Hepatocyte (in vitro differentiated cells): ENCODE results near the gene NEURL4.

Source experiments
- CTCF ChIP-seq: fragments of 200-600 bp; sonication (generic); IDR thresholded peaks from 2 replicates; pipeline ENCODE4 v1.5.1; 2016; ENCODE audit warnings: antibody characterized with exemption, mild to moderate bottlenecking; ENCODE audit not compliant: poor library complexity
- EZH2 ChIP-seq: fragments of 200-600 bp; sonication (generic); IDR thresholded peaks from 2 replicates; pipeline ENCODE4 v1.6.1; 2016; ENCODE audit warnings: antibody characterized with exemption, mild to moderate bottlenecking, borderline replicate concordance
- EZH2phosphoT487 ChIP-seq: fragments of 200-600 bp; sonication (generic); IDR thresholded peaks from one replicate; pipeline ENCODE4 v1.6.1; 2018; ENCODE audit warnings: antibody characterized with exemption, mild to moderate bottlenecking, low read depth, moderate library complexity; ENCODE audit not compliant: unreplicated experiment, severe bottlenecking

GRCh38 chr17:7296189-7296861, 32.8 kb downstream of the NEURL4 start:
- peak; percentile 90 for TF ChIP-seq CTCF
- TF ChIP-seq EZH2: no peak
- TF ChIP-seq EZH2phosphoT487: no peak
